Stimulated activated CD4-positive, alpha-beta T cell treated with anti-CD3 and anti-CD28 coated beads, TNF-alpha, amount 100 ng/mL, for 48 hours (primary cell): ENCODE results near the gene BLTP3A.

Source experiments
- DNase-seq, 3 donors: peaks; one replicate each; pipeline ENCODE4 v3.0.0-alpha.2; 2020; ENCODE audit warnings: low read depth in 3 of 3

The BLTP3A gene

GRCh38 chr6:34832942-34833341 lies 41.1 kb downstream of the BLTP3A start:
- DNase-seq: no peak

GRCh38 chr6:34834789-34835518 lies 43.1 kb downstream of the BLTP3A start:
- DNase-seq: no peak

- DNase-seq: no peak
Observed at GRCh38 chr6:34836008-34836407, 44.1 kb downstream of the BLTP3A start.

- no peak for DNase-seq
Observed at GRCh38 chr6:34836451-34836850, 44.6 kb downstream of the BLTP3A start.

GRCh38 chr6:34837528-34837927 lies 45.6 kb downstream of the BLTP3A start:
- DNase-seq: no peak

- DNase-seq: no peak
Observed at GRCh38 chr6:34839666-34840352, 47.9 kb downstream of the BLTP3A start.
